MCF 10A (cell line): ENCODE data around the gene CACNA1C. TPM values are rescaled to one million over a fixed set of nuclear protein-coding genes. Genes with fewer than 3 reads are reported as not detected.

Experiments
- BruUV-seq: library from RNA; stranded (reverse); fragments of 400-500 nt; replicated peaks from 2 replicates; lab custom pipeline; 2021; lab: Mats Ljungman, UMichigan
- CTCF ChIA-PET: fragments of 300-600 bp; sonication (Branson Sonifier 250); formaldehyde crosslinking; extraction: SDS; loops from one replicate; lab custom pipeline; 2021; ENCODE audit warnings: antibody characterized with exemption, inconsistent platforms; lab: Yijun Ruan, JAX
- POLR2A ChIA-PET: fragments of 300-600, 350-650 bp; sonication (Branson Sonifier 250); formaldehyde crosslinking; extraction: SDS; loops from one replicate; lab custom pipeline; 2020; ENCODE audit warnings: antibody characterized with exemption, inconsistent platforms; lab: Yijun Ruan, JAX
- DNase-seq: peaks from one replicate; pipeline ENCODE4 v3.0.0-alpha.2; 2018; ENCODE audit not compliant: unreplicated experiment
- H3K27ac Mint-ChIP-seq: one replicate; pipeline ENCODE4 v1.8.0; 2022; ENCODE audit warnings: mild to moderate bottlenecking, low read depth, mixed read lengths; ENCODE audit not compliant: unreplicated experiment
- H3K27me3 Mint-ChIP-seq: one replicate; pipeline ENCODE4 v1.8.0; 2022; ENCODE audit warnings: mixed read lengths; ENCODE audit not compliant: insufficient read depth, unreplicated experiment
- H3K36me3 Mint-ChIP-seq: one replicate; pipeline ENCODE4 v1.8.0; 2022; ENCODE audit warnings: mild to moderate bottlenecking, moderate library complexity, mixed read lengths; ENCODE audit not compliant: insufficient read depth, unreplicated experiment
- H3K4me1 Mint-ChIP-seq: one replicate; pipeline ENCODE4 v1.8.0; 2022; ENCODE audit warnings: mixed read lengths; ENCODE audit not compliant: insufficient read depth, unreplicated experiment
- H3K4me3 Mint-ChIP-seq: one replicate; pipeline ENCODE4 v1.8.0; 2022; ENCODE audit warnings: mild to moderate bottlenecking, moderate library complexity, mixed read lengths; ENCODE audit not compliant: unreplicated experiment
- H3K9me3 Mint-ChIP-seq: one replicate; pipeline ENCODE4 v1.8.0; 2022; ENCODE audit warnings: mixed read lengths; ENCODE audit not compliant: unreplicated experiment
- CTCF ChIP-seq: fragments of 200-600 bp; IDR thresholded peaks from one replicate; pipeline ENCODE4 v1.8.0; 2022; ENCODE audit warnings: antibody characterized with exemption, mild to moderate bottlenecking; ENCODE audit not compliant: unreplicated experiment
- intact Hi-C: fragments of 100-400 bp; cut with micrococcal nuclease; formaldehyde crosslinking; loops from 2 replicates; pipeline ENCODE4 v1.14.1; 2022
- total RNA-seq: library from RNA; stranded (reverse); gene quantifications from 2 replicates; pipeline ENCODE4 v1.2.3, GENCODE V29; 2022

The CACNA1C gene
- total RNA-seq, 1 experiment from 2014 or later: not detected

DNA sequence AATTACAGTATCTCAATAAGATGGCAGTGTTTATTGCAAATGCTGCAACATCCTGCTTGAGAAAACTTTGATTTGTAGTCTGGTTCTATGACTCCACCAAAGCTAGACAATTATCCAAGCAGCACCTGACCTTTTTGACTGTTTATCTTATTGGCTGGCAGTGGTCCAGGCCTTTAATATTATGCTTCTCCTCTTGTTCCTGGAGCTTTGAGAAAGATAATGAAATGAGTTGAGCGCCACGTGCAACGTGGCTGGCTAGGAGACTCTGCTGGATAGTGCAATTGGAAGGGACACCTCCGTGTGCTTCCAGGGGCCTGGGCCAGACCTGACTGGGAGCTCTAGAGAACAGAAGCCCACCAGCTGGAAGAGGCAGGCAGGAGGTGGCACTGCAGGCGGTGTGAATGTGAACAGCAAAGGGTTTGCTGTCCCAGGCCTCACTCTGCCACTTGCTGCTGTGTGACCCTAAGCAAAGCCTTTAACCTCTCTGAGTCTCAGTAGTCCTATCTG, 349.3 kb downstream of the CACNA1C start:
- peaks cover 12% of the 10 kb centered on the region for H3K4me1 Mint-ChIP-seq
- no peaks in the 10 kb centered on the region for H3K9me3 Mint-ChIP-seq
- no peak for DNase-seq
- TF ChIP-seq CTCF: no peak
- POLR2A ChIA-PET: interaction anchor here (0.7 kb wide), 1 partner anchor 552 kb away, joined by 3 read pairs; no protein-coding TSS in a partner anchor
- H3K27ac Mint-ChIP-seq: no peak overlapping the region
- CTCF ChIA-PET: interaction anchor here (0.6 kb wide), 1 partner anchor 376 kb away, joined by 3 read pairs; no protein-coding TSS in a partner anchor
- no peaks in the 10 kb centered on the region for H3K36me3 Mint-ChIP-seq
- H3K27me3 Mint-ChIP-seq: peaks cover 29% of the 10 kb centered on the region
- BruUV-seq: no TSS peak
- no peak overlapping the region for H3K4me3 Mint-ChIP-seq
- intact Hi-C loops: no loop called here

DNA sequence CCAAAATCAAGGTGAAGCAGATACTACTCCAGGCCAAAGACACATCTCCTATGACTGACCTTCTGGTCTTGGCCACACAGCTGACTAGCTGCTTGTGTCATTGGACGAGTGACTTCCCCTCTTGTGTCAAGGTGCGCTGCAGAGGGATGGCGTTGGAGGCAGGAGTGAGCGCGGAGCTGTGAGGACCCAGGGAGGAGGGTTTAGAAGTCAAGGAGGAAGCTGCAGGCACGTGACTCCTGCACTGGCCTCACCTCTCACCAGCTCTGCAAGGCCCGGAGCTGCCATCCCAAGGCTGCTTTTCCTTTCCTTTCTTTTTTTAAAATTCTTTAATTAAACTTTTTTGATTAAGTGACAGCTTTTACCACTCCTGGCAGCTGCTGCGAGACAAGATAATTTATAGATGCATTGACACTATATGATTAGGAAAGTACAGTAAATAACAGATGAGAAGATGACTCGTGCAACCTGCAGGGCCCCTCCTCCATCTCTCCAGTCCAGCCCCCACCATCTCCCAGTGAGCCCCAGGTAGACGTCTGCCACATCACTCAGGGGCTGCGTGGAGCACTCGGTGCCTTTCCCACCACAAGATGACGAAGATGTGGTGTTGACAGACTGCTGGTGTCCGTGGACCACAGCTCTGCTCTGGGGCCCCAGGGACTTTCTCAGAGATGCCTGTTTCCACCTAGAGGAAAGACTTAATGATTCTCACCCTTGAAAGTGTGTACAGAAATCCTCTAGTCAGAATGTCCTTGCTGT, 350.6 kb downstream of the CACNA1C start:
- no peak for DNase-seq
- Mint-ChIP-seq H3K9me3 (no peaks in the 10 kb centered on the region), H3K27me3 (peaks cover 34% of the 10 kb centered on the region), H3K4me3 (no peak overlapping the region), H3K4me1 (no peaks in the 10 kb centered on the region), H3K36me3 (no peaks in the 10 kb centered on the region), H3K27ac (no peak overlapping the region)
- ChIA-PET CTCF (interaction anchor here (1.1 kb wide), 1 partner anchor 10 kb away, joined by 3 read pairs; no protein-coding TSS in a partner anchor), POLR2A (no interaction called here)
- no peak for TF ChIP-seq CTCF
- intact Hi-C loops: no loop called here
- no TSS peak for BruUV-seq

GRCh38 chr12:2405039-2405438, 352.3 kb downstream of the CACNA1C start:
- CTCF ChIA-PET: interaction anchor here (1.3 kb wide), 1 partner anchor 10 kb away, joined by 7 read pairs; no protein-coding TSS in a partner anchor
- H3K4me1 Mint-ChIP-seq: no peaks in the 10 kb centered on the region
- POLR2A ChIA-PET: no interaction called here

More at GRCh38 chr12:2405039-2405438, 352.3 kb downstream of the CACNA1C start:
- Mint-ChIP-seq H3K4me3 (no peak overlapping the region), H3K36me3 (no peaks in the 10 kb centered on the region), H3K27ac (no peak overlapping the region), H3K9me3 (no peaks in the 10 kb centered on the region), H3K27me3 (peaks cover 50% of the 10 kb centered on the region)
- BruUV-seq: no TSS peak
- intact Hi-C loops: no loop called here
- TF ChIP-seq CTCF: no peak
- no peak for DNase-seq
